Gastrocnemius medialis (tissue), 4 donors: ENCODE measurements around the gene GRHPR. TPM values are rescaled to one million over a fixed set of nuclear protein-coding genes. Genes with fewer than 3 reads are reported as not detected.

Experiments
- ATAC-seq, 2 donors: fragments of 150-250 bp; one replicate each; pipeline ENCODE4 v1.9.1; 2016
- DNase-seq, 2 donors: peaks; one replicate each; pipeline ENCODE4 v3.0.0-alpha.2; 2019
- H3K27ac ChIP-seq, 4 donors: fragments of 200-600 bp; sonication (generic); 1 replicate in 1 of 4; 2 replicates in 3 of 4; pipeline ENCODE4 v1.5.1; 2016 to 2018; ENCODE audit warnings: mild to moderate bottlenecking in 2 of 4, moderate library complexity in 1 of 4
- H3K27me3 ChIP-seq, 3 donors: fragments of 200-600 bp; sonication (generic) in 2 of 3; 1 replicate in 1 of 3; 2 replicates in 2 of 3; pipeline versions ENCODE4 v1.5.1 to v1.6.0; 2016 to 2019; ENCODE audit warnings: mild to moderate bottlenecking in 1 of 3, moderate library complexity in 1 of 3
- H3K36me3 ChIP-seq, 2 donors: fragments of 200-600 bp; sonication (generic) in 1 of 2; one replicate each; pipeline ENCODE4 v1.5.1; 2017 to 2018
- H3K4me1 ChIP-seq, 2 donors: fragments of 200-600 bp; sonication (generic) in 1 of 2; one replicate each; pipeline ENCODE4 v1.5.1; 2016 to 2017; ENCODE audit warnings: mild to moderate bottlenecking in 2 of 2
- H3K4me3 ChIP-seq, 4 donors: fragments of 200-600 bp; sonication (generic) in 3 of 4; 1 replicate in 1 of 4; 2 replicates in 3 of 4; pipeline ENCODE4 v1.5.1; 2016 to 2019; ENCODE audit warnings: mild to moderate bottlenecking in 2 of 4
- H3K9me3 ChIP-seq, 3 donors: fragments of 200-600 bp; sonication (generic) in 2 of 3; 1 replicate in 1 of 3; 2 replicates in 2 of 3; pipeline ENCODE4 v1.5.1; 2016 to 2019
- POLR2A ChIP-seq, 2 donors: fragments of 450-650 bp; IDR thresholded peaks; one replicate each; pipeline ENCODE4 v1.6.1; 2017; ENCODE audit warnings: antibody characterized with exemption in 2 of 2, mild to moderate bottlenecking in 2 of 2, moderate library complexity in 2 of 2
- in situ Hi-C, 4 donors: fragments of 200-750 bp; cut with MboI; loops; one replicate each; pipeline versions ENCODE4 v1.15.0 to v1.8.0; 2017; ENCODE audit warnings: low sequenced_read_pairs in 4 of 4
- intact Hi-C: fragments of 100-400 bp; cut with DNase I; formaldehyde crosslinking; loops from one replicate; pipeline ENCODE4 v1.15.1; 2023; ENCODE audit warnings: low total_unique reads
- total RNA-seq, 4 donors: library from RNA; depleted of rRNA; stranded (reverse); fragments of >200 nt; gene quantifications; one replicate each; pipeline versions ENCODE4 v1.1.0 to v1.2.3, GENCODE V29; 2016
- TF ChIP-seq, protein P1 (sequence below), 5 experiments: fragments of 450-650 bp in 3 of 5; fragments of 200-600 bp in 2 of 5; sonication (generic) in 2 of 5; IDR thresholded peaks in 4 of 5; conservative IDR thresholded peaks in 1 of 5; 1 replicate in 4 of 5; 2 replicates in 1 of 5; pipeline ENCODE4 v1.5.1; 2016 to 2019; ENCODE audit warnings: antibody characterized with exemption in 5 of 5, mild to moderate bottlenecking in 3 of 5, moderate library complexity in 3 of 5

GRHPR gene
- total RNA-seq, 4 donors from 2014 or later, result 119 to 138 (median 128) TPM

- DNase-seq (no peak), ATAC-seq (no peak)
- TF ChIP-seq POLR2A (IDR thresholded peaks at IDR 0.05), result no peak
- TF ChIP-seq, protein P1, sequence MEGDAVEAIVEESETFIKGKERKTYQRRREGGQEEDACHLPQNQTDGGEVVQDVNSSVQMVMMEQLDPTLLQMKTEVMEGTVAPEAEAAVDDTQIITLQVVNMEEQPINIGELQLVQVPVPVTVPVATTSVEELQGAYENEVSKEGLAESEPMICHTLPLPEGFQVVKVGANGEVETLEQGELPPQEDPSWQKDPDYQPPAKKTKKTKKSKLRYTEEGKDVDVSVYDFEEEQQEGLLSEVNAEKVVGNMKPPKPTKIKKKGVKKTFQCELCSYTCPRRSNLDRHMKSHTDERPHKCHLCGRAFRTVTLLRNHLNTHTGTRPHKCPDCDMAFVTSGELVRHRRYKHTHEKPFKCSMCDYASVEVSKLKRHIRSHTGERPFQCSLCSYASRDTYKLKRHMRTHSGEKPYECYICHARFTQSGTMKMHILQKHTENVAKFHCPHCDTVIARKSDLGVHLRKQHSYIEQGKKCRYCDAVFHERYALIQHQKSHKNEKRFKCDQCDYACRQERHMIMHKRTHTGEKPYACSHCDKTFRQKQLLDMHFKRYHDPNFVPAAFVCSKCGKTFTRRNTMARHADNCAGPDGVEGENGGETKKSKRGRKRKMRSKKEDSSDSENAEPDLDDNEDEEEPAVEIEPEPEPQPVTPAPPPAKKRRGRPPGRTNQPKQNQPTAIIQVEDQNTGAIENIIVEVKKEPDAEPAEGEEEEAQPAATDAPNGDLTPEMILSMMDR (IDR thresholded peaks at IDR 0.05 in 4 of 5, conservative IDR thresholded peaks at IDR 0.05 in 1 of 5), result no peak
- H3K4me3 ChIP-seq, result no peak overlapping the region
- H3K36me3 ChIP-seq, result no peaks in the 10 kb centered on the region
- in situ Hi-C loops (no loop called here), intact Hi-C loops (no loop called here)
- no peaks in the 10 kb centered on the region for H3K27me3 ChIP-seq
- H3K9me3 ChIP-seq, result no peaks in the 10 kb centered on the region
- H3K4me1 ChIP-seq, result no peaks in the 10 kb centered on the region
- H3K27ac ChIP-seq, result no peak overlapping the region
Measured at GRCh38 chr9:37383876-37384746, 38.4 kb upstream of the GRHPR start.

DNA sequence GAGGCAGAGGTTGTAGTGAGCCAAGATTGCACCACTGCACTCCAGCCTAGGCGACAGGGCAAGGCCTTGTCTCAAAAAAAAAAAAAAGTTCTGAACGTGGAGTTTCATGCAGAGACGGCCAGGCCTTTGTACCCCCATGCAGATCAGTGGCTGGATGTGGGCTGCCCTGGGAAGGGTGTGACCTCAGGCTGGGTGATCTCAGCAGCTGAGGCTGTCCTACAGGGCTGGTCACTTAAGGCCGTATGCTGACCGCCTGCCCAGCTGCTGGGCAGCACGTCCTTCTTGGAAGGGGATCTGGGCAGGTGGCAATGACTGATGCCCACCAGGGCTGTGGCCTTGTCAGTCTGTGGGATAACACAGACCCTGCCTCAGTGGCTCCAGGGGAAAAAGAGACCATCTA is 37.2 kb upstream of the GRHPR start:
- DNase-seq (no peak), ATAC-seq (no peak)
- intact Hi-C loops, result no loop called here
- in situ Hi-C loops, result no loop called here
- H3K4me3 ChIP-seq, result no peak overlapping the region
- H3K4me1 ChIP-seq, result no peaks in the 10 kb centered on the region
- H3K36me3 ChIP-seq, result no peaks in the 10 kb centered on the region
- no peak overlapping the region for H3K27ac ChIP-seq
- TF ChIP-seq, protein P1 (IDR thresholded peaks at IDR 0.05 in 4 of 5, conservative IDR thresholded peaks at IDR 0.05 in 1 of 5), result no peak
- no peak for TF ChIP-seq POLR2A (IDR thresholded peaks at IDR 0.05)
- H3K9me3 ChIP-seq, result no peaks in the 10 kb centered on the region
- H3K27me3 ChIP-seq, result no peaks in the 10 kb centered on the region

GRCh38 chr9:37386988-37387387 is 35.5 kb upstream of the GRHPR start:
- Histone ChIP-seq H3K36me3 (no peaks in the 10 kb centered on the region), H3K4me1 (no peaks in the 10 kb centered on the region), H3K27ac (no peak overlapping the region), H3K4me3 (no peak overlapping the region), H3K27me3 (no peaks in the 10 kb centered on the region), H3K9me3 (no peaks in the 10 kb centered on the region)
- TF ChIP-seq, protein P1 (IDR thresholded peaks at IDR 0.05 in 4 of 5, conservative IDR thresholded peaks at IDR 0.05 in 1 of 5), result no peak
- no peak for TF ChIP-seq POLR2A (IDR thresholded peaks at IDR 0.05)
- in situ Hi-C loops, result no loop called here
- ATAC-seq, result no peak
- intact Hi-C loops, result no loop called here
- DNase-seq, result no peak

DNA sequence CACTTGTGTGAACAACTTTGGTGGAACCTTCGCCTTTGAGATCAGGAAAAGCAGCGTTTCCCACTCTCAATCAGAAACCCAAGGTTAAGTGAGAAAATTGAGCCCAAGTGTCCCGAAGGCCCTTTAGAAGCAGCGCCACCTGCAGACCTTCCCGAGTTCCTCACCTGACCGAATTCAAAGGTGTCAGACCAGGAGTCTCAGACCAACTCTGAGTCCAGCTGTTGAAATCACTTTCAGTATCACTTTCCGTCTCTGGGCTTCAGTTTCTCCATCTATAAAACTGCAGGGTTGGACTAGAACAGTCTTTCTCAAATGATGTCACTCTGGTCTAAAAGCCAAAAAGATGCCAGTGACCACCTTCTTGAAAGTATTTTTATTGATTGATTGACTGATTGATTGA is 31.7 kb upstream of the GRHPR start:
- in situ Hi-C loops, result no loop called here

More for the DNA sequence above, 31.7 kb upstream of the GRHPR start:
- intact Hi-C loops, result no loop called here
- Histone ChIP-seq H3K4me3 (no peak overlapping the region), H3K36me3 (no peaks in the 10 kb centered on the region), H3K27ac (no peak overlapping the region), H3K27me3 (no peaks in the 10 kb centered on the region), H3K9me3 (no peaks in the 10 kb centered on the region), H3K4me1 (no peaks in the 10 kb centered on the region)
- ATAC-seq (no peak), DNase-seq (no peak)
- no peak for TF ChIP-seq POLR2A (IDR thresholded peaks at IDR 0.05)
- TF ChIP-seq, protein P1 (IDR thresholded peaks at IDR 0.05 in 4 of 5, conservative IDR thresholded peaks at IDR 0.05 in 1 of 5), result no peak
